A673 (cell line): ENCODE results near the gene TEK.

Experiments used
- EZH2 ChIP-seq: fragments of 200-600 bp; sonication (generic); IDR thresholded peaks from 2 replicates; pipeline ENCODE4 v1.6.1; 2017; ENCODE audit warnings: borderline replicate concordance, low read depth, mild to moderate bottlenecking, mixed read lengths, antibody characterized with exemption, low read length; ENCODE audit not compliant: poor library complexity, severe bottlenecking
- TF ChIP-seq, protein P1 (sequence below): fragments of 300-800, 200-600 bp; sonication (generic); conservative IDR thresholded peaks from 2 replicates; pipeline ENCODE4 v1.5.1; 2017; ENCODE audit warnings: low read depth, mild to moderate bottlenecking, antibody characterized with exemption, low read length, moderate library complexity, mixed read lengths

DNA sequence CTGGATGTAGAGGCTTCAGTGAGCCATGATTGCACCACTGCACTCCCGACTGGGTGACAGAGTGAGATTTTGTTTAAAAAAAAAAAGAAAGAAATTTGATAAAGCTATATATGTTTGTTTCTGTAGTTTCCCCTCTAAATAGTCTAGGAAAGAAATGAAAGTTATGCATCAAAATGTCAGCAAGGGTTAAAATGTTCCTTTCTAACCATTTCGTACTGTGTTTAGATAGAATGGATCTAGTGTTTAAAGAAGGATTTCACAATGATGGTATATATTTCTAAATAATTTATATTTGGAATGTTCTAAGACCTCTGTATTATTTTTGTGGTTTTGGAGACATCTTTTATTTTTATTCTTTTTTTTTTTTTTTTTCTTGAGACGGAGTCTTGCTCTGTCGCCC lies 22.7 kb downstream of the TEK start:
- TF ChIP-seq, protein P1, sequence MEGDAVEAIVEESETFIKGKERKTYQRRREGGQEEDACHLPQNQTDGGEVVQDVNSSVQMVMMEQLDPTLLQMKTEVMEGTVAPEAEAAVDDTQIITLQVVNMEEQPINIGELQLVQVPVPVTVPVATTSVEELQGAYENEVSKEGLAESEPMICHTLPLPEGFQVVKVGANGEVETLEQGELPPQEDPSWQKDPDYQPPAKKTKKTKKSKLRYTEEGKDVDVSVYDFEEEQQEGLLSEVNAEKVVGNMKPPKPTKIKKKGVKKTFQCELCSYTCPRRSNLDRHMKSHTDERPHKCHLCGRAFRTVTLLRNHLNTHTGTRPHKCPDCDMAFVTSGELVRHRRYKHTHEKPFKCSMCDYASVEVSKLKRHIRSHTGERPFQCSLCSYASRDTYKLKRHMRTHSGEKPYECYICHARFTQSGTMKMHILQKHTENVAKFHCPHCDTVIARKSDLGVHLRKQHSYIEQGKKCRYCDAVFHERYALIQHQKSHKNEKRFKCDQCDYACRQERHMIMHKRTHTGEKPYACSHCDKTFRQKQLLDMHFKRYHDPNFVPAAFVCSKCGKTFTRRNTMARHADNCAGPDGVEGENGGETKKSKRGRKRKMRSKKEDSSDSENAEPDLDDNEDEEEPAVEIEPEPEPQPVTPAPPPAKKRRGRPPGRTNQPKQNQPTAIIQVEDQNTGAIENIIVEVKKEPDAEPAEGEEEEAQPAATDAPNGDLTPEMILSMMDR, result no peak
- TF ChIP-seq EZH2, result no peak
